ENCODE measurements around the gene PSMA3.

PSMA3 gene

GRCh38 chr14:58299401-58300330 lies 55.0 kb downstream of the PSMA3 start:
- TF ChIP-seq CTCF (conservative IDR thresholded peaks at IDR 0.05; ENCODE audit: low read depth, low read length), result no peak
- DNase-seq (ENCODE audit: low read depth), result peak; percentile 26
- peak overlapping the region; percentile 96 for H3K4me3 ChIP-seq (ENCODE audit: low read depth, low read length)

- no peak overlapping the region for H3K4me3 ChIP-seq (ENCODE audit: low read depth, low read length)
- no peak for TF ChIP-seq CTCF (conservative IDR thresholded peaks at IDR 0.05; ENCODE audit: low read depth, low read length)
- DNase-seq (ENCODE audit: low read depth), result no peak
These were observed 56.8 kb downstream of the PSMA3 start for GRCh38 chr14:58301416-58301815.

GRCh38 chr14:58305730-58306129 lies 61.1 kb downstream of the PSMA3 start:
- H3K4me3 ChIP-seq (ENCODE audit: low read depth, low read length), result no peak overlapping the region

GRCh38 chr14:58307597-58308316 lies 63.1 kb downstream of the PSMA3 start:
- no peak for DNase-seq (ENCODE audit: low read depth)
- no peak for TF ChIP-seq CTCF (conservative IDR thresholded peaks at IDR 0.05; ENCODE audit: low read depth, low read length)
- H3K4me3 ChIP-seq (ENCODE audit: low read depth, low read length), result no peak overlapping the region

More at GRCh38 chr14:58305730-58306129, 61.1 kb downstream of the PSMA3 start:
- TF ChIP-seq CTCF (conservative IDR thresholded peaks at IDR 0.05; ENCODE audit: low read depth, low read length), result no peak
- no peak for DNase-seq (ENCODE audit: low read depth)

GRCh38 chr14:58309086-58309485 lies 64.4 kb downstream of the PSMA3 start:
- no peak overlapping the region for H3K4me3 ChIP-seq (ENCODE audit: low read depth, low read length)
- DNase-seq (ENCODE audit: low read depth), result no peak
- no peak for TF ChIP-seq CTCF (conservative IDR thresholded peaks at IDR 0.05; ENCODE audit: low read depth, low read length)

GRCh38 chr14:58313699-58314098 lies 69.1 kb downstream of the PSMA3 start:
- no peak for DNase-seq (ENCODE audit: low read depth)
- TF ChIP-seq CTCF (conservative IDR thresholded peaks at IDR 0.05; ENCODE audit: low read depth, low read length), result no peak
- no peak overlapping the region for H3K4me3 ChIP-seq (ENCODE audit: low read depth, low read length)
